Type B pancreatic cell (in vitro differentiated cells): ENCODE data around the gene POLR1D. TPM values are rescaled to one million over a fixed set of nuclear protein-coding genes. Genes with fewer than 3 reads are reported as not detected.

Experiments
- DNase-seq: peaks from one replicate; pipeline ENCODE4 v3.0.0; 2021; ENCODE audit warnings: mixed read lengths; ENCODE audit not compliant: unreplicated experiment; ENCODE audit errors: extremely low spot score
- H3K27ac Mint-ChIP-seq: 2 replicates; pipeline ENCODE4 v1.8.0; 2021; ENCODE audit warnings: mild to moderate bottlenecking, mixed read lengths
- H3K27me3 Mint-ChIP-seq: 2 replicates; pipeline ENCODE4 v1.8.0; 2021; ENCODE audit warnings: mixed read lengths
- H3K36me3 Mint-ChIP-seq: 2 replicates; pipeline ENCODE4 v1.8.0; 2021; ENCODE audit warnings: mixed read lengths
- H3K4me1 Mint-ChIP-seq: one replicate; pipeline ENCODE4 v1.8.0; 2021; ENCODE audit warnings: mixed read lengths; ENCODE audit not compliant: unreplicated experiment
- H3K4me3 Mint-ChIP-seq: 2 replicates; pipeline ENCODE4 v1.8.0; 2021; ENCODE audit warnings: mild to moderate bottlenecking, mixed read lengths
- H3K9me3 Mint-ChIP-seq: 2 replicates; pipeline ENCODE4 v1.8.0; 2021; ENCODE audit warnings: mixed read lengths
- CTCF ChIP-seq: fragments of 200-600 bp; sonication (generic); conservative IDR thresholded peaks from 2 replicates; pipeline ENCODE4 v1.5.0; 2021; ENCODE audit warnings: antibody characterized with exemption, mild to moderate bottlenecking
- total RNA-seq: library from RNA; stranded (reverse); gene quantifications from 2 replicates; pipeline ENCODE4 v1.2.1, GENCODE V29; 2021; ENCODE audit warnings: low replicate concordance

POLR1D gene
- total RNA-seq, 1 donor from 2014 or later = 118 TPM

- Mint-ChIP-seq H3K9me3 (no peaks in the 10 kb centered on the region), H3K4me3 (no peak overlapping the region), H3K27me3 (no peaks in the 10 kb centered on the region), H3K27ac (no peak overlapping the region), H3K4me1 (no peaks in the 10 kb centered on the region), H3K36me3 (peaks cover 16% of the 10 kb centered on the region)
- DNase-seq = no peak
- no peak for TF ChIP-seq CTCF
Measured at GRCh38 chr13:27665761-27666160, 44.1 kb downstream of the POLR1D start.

- Mint-ChIP-seq H3K4me1 (no peaks in the 10 kb centered on the region), H3K27me3 (no peaks in the 10 kb centered on the region), H3K36me3 (peaks cover 16% of the 10 kb centered on the region), H3K4me3 (no peak overlapping the region), H3K9me3 (no peaks in the 10 kb centered on the region), H3K27ac (no peak overlapping the region)
- TF ChIP-seq CTCF = no peak
- DNase-seq = no peak
Measured at GRCh38 chr13:27666951-27667350, 45.3 kb downstream of the POLR1D start.

- Mint-ChIP-seq H3K4me3 (no peak overlapping the region), H3K4me1 (no peaks in the 10 kb centered on the region), H3K36me3 (peaks cover 14% of the 10 kb centered on the region), H3K27me3 (no peaks in the 10 kb centered on the region), H3K27ac (no peak overlapping the region), H3K9me3 (peaks cover under 1% of the 10 kb centered on the region)
- TF ChIP-seq CTCF = no peak
- DNase-seq = no peak
Measured at GRCh38 chr13:27667946-27668345, 46.3 kb downstream of the POLR1D start.

- peaks cover 6% of the 10 kb centered on the region for H3K36me3 Mint-ChIP-seq
- no peaks in the 10 kb centered on the region for H3K27me3 Mint-ChIP-seq
- H3K4me1 Mint-ChIP-seq = no peaks in the 10 kb centered on the region
- H3K27ac Mint-ChIP-seq = no peak overlapping the region
- H3K4me3 Mint-ChIP-seq = no peak overlapping the region
- peaks cover 5% of the 10 kb centered on the region for H3K9me3 Mint-ChIP-seq
- no peak for DNase-seq
- TF ChIP-seq CTCF = no peak
Measured at GRCh38 chr13:27670861-27671260, 49.2 kb downstream of the POLR1D start.

GRCh38 chr13:27672025-27672424 is 50.3 kb downstream of the POLR1D start:
- H3K27me3 Mint-ChIP-seq = no peaks in the 10 kb centered on the region
- no peaks in the 10 kb centered on the region for H3K4me1 Mint-ChIP-seq
- no peak for DNase-seq
- no peak overlapping the region for H3K27ac Mint-ChIP-seq
- no peak for TF ChIP-seq CTCF
- H3K4me3 Mint-ChIP-seq = no peak overlapping the region
- peaks cover under 1% of the 10 kb centered on the region for H3K36me3 Mint-ChIP-seq
- peaks cover 5% of the 10 kb centered on the region for H3K9me3 Mint-ChIP-seq

Other genes with a start within 250 kb of the POLR1D start
- 68.0 and 69.0 TPM in 2 replicates for gene GTF3A, start 197.3 kb upstream of the POLR1D start, total RNA-seq
- gene MTIF3, start 171.3 kb upstream of the POLR1D start, total RNA-seq = 39.7 and 42.2 TPM in 2 replicates
- gene LNX2, start 1.4 kb upstream of the POLR1D start, total RNA-seq = 12.0 and 18.7 TPM in 2 replicates
- gene GSX1, start 170.6 kb downstream of the POLR1D start, total RNA-seq = not detected in 2 replicates